HCT116 (cell line): Measurements from ENCODE around the gene GNB1. TPM values are rescaled to one million over a fixed set of nuclear protein-coding genes. Genes with fewer than 3 reads are reported as not detected.

ENCODE experiments used
- ATAC-seq: fragments of 200-7000 bp; cut with Tn5 transposase; 2 replicates; pipeline ENCODE4 v1.9.1; 2020; ENCODE audit warnings: mild to moderate bottlenecking, moderate library complexity
- BruUV-seq: library from RNA; stranded (reverse); fragments of 400-500 nt; replicated peaks from 2 replicates; lab custom pipeline; 2021; lab: Mats Ljungman, UMichigan
- CTCF ChIA-PET: fragments of 300-600 bp; sonication (Branson Sonifier 250); formaldehyde crosslinking; loops from one replicate; lab custom pipeline; 2021; ENCODE audit warnings: antibody characterized with exemption; lab: Charles Lee
- POLR2A ChIA-PET: fragments of 300-600, 350-600 bp; sonication (Branson Sonifier 250); formaldehyde crosslinking; loops from one replicate; lab custom pipeline; 2021; ENCODE audit warnings: antibody characterized with exemption; lab: Charles Lee
- RAD21 ChIA-PET, 2 experiments: fragments of 300-600 bp; sonication (Branson Sonifier 250); formaldehyde crosslinking; loops; one replicate each; lab custom pipeline; 2023; ENCODE audit warnings: low total read pairs in 2 of 2; ENCODE audit not compliant: uncharacterized antibody in 2 of 2, unreplicated experiment in 2 of 2, low non-redundant PET in 1 of 2; lab: Charles Lee
- DNase-seq: peaks from one replicate; pipeline ENCODE4 v3.0.0-alpha.2; 2010; ENCODE audit warnings: low read depth, low spot score
- H2AFZ ChIP-seq: fragments of 200-600 bp; shearing (Covaris generic), sonication (generic); 2 replicates; pipeline ENCODE4 v1.6.1; 2017; ENCODE audit warnings: low read depth, mixed run types, mixed read lengths, antibody characterized with exemption, low read length; ENCODE audit not compliant: poor library complexity, severe bottlenecking
- H3K27ac ChIP-seq: 2 replicates; pipeline ENCODE4 v1.5.1; 2012; ENCODE audit warnings: low read depth, low read length
- H3K27me3 ChIP-seq: fragments of 200-600 bp; sonication (generic); 2 replicates; pipeline ENCODE4 v1.6.1; 2016; ENCODE audit warnings: mixed run types, low read length, mixed read lengths; ENCODE audit not compliant: insufficient read depth
- H3K36me3 ChIP-seq, 2 experiments: fragments of 200-500 bp in 1 of 2; fragments of 200-600 bp in 1 of 2; sonication (Bioruptor generic) in 1 of 2; sonication (generic) in 1 of 2; 2 replicates each; pipeline versions ENCODE4 v1.5.1 to v1.6.1; 2014 to 2016; ENCODE audit warnings: low read length in 2 of 2, inconsistent platforms in 1 of 2, mixed read lengths in 1 of 2, mixed run types in 1 of 2; ENCODE audit not compliant: insufficient read depth in 2 of 2, control insufficient read depth in 1 of 2
- H3K4me1 ChIP-seq, 2 experiments: fragments of 200-600 bp in 1 of 2; sonication (generic) in 1 of 2; 2 replicates each; pipeline versions ENCODE4 v1.5.1 to v1.6.1; 2012 to 2017; ENCODE audit warnings: low read length in 2 of 2, inconsistent platforms in 1 of 2, mild to moderate bottlenecking in 1 of 2, mixed read lengths in 1 of 2, mixed run types in 1 of 2, moderate library complexity in 1 of 2; ENCODE audit not compliant: insufficient read depth in 2 of 2, control insufficient read depth in 1 of 2
- H3K4me2 ChIP-seq: fragments of 200-600 bp; sonication (generic); 2 replicates; pipeline ENCODE4 v1.6.1; 2017; ENCODE audit warnings: mixed run types, low read length, mixed read lengths
- H3K4me3 ChIP-seq, 2 experiments: fragments of 200-600 bp in 1 of 2; sonication (generic) in 1 of 2; replicated peaks in 1 of 2; 2 replicates each; pipeline ENCODE4 v1.5.1; 2011 to 2016; ENCODE audit warnings: low read length in 2 of 2, control low read depth in 1 of 2, low read depth in 1 of 2, mild to moderate bottlenecking in 1 of 2, mixed read lengths in 1 of 2, mixed run types in 1 of 2
- H3K79me2 ChIP-seq: fragments of 200-600 bp; sonication (generic); 2 replicates; pipeline ENCODE4 v1.6.1; 2017; ENCODE audit warnings: mild to moderate bottlenecking, mixed run types, low read length, moderate library complexity, mixed read lengths; ENCODE audit not compliant: insufficient read depth
- H3K9ac ChIP-seq: fragments of 200-600 bp; sonication (generic); 2 replicates; pipeline ENCODE4 v1.6.1; 2016; ENCODE audit warnings: low read length, mixed read lengths
- H3K9me2 ChIP-seq: fragments of 200-600 bp; sonication (generic), shearing (Covaris generic); 2 replicates; pipeline ENCODE4 v1.6.1; 2017; ENCODE audit warnings: mixed run types, mild to moderate bottlenecking, moderate library complexity; ENCODE audit not compliant: insufficient read depth
- H3K9me3 ChIP-seq, 2 experiments: fragments of 200-500 bp in 1 of 2; fragments of 200-600 bp in 1 of 2; sonication (Bioruptor generic) in 1 of 2; sonication (generic) in 1 of 2; 2 replicates each; pipeline ENCODE4 v1.6.1; 2014 to 2017; ENCODE audit warnings: low read length in 2 of 2, mixed read lengths in 2 of 2, inconsistent platforms in 1 of 2, low read depth in 1 of 2, mild to moderate bottlenecking in 1 of 2, mixed run types in 1 of 2, moderate library complexity in 1 of 2; ENCODE audit not compliant: control insufficient read depth in 1 of 2, insufficient read depth in 1 of 2
- H4K20me1 ChIP-seq: fragments of 200-600 bp; sonication (generic), shearing (Covaris generic); 2 replicates; pipeline ENCODE4 v1.6.1; 2017; ENCODE audit warnings: mixed run types, mild to moderate bottlenecking, moderate library complexity; ENCODE audit not compliant: insufficient read depth
- CBX3 ChIP-seq: IDR thresholded peaks from 2 replicates; pipeline ENCODE4 v1.6.1; 2012; ENCODE audit warnings: low read depth
- CEBPB ChIP-seq: IDR thresholded peaks from 2 replicates; pipeline ENCODE4 v1.6.1; 2012; ENCODE audit warnings: low read depth
- CTCF ChIP-seq, 3 experiments: fragments of 200-600 bp in 1 of 3; sonication (generic) in 1 of 3; IDR thresholded peaks in 2 of 3; conservative IDR thresholded peaks in 1 of 3; 2 replicates each; pipeline ENCODE4 v1.5.1; 2012 to 2017; ENCODE audit warnings: low read depth in 2 of 3, low read length in 2 of 3, antibody characterized with exemption in 1 of 3, borderline replicate concordance in 1 of 3, control low read depth in 1 of 3, mild to moderate bottlenecking in 1 of 3, mixed read lengths in 1 of 3, mixed run types in 1 of 3, moderate library complexity in 1 of 3; ENCODE audit not compliant: insufficient read depth in 1 of 3
- EGR1 ChIP-seq: IDR thresholded peaks from 2 replicates; pipeline ENCODE4 v1.6.1; 2012; ENCODE audit warnings: low read depth
- ELF1 ChIP-seq: IDR thresholded peaks from 2 replicates; pipeline ENCODE4 v1.6.1; 2012; ENCODE audit warnings: low read depth, borderline replicate concordance
- EZH2 ChIP-seq: fragments of 200-600 bp; sonication (generic); IDR thresholded peaks from 2 replicates; pipeline ENCODE4 v1.6.1; 2017; ENCODE audit warnings: antibody characterized with exemption, mixed run types
- FOSL1 ChIP-seq: IDR thresholded peaks from 2 replicates; pipeline ENCODE4 v1.6.1; 2012; ENCODE audit warnings: low read depth
- JUND ChIP-seq: IDR thresholded peaks from 2 replicates; pipeline ENCODE4 v1.6.1; 2012
- MAX ChIP-seq: IDR thresholded peaks from 2 replicates; pipeline ENCODE4 v1.6.1; 2012
- RAD21 ChIP-seq: IDR thresholded peaks from 2 replicates; pipeline ENCODE4 v1.6.1; 2012; ENCODE audit warnings: low read depth, mild to moderate bottlenecking
- SIN3A ChIP-seq: IDR thresholded peaks from 2 replicates; pipeline ENCODE4 v1.6.1; 2012; ENCODE audit warnings: low read depth
- SRF ChIP-seq: IDR thresholded peaks from 2 replicates; pipeline ENCODE4 v1.6.1; 2012; ENCODE audit warnings: low read depth
- TCF7L2 ChIP-seq: IDR thresholded peaks from 2 replicates; pipeline ENCODE4 v1.7.0; 2011; ENCODE audit warnings: borderline replicate concordance, inconsistent platforms; ENCODE audit not compliant: insufficient read depth, insufficient read length; ENCODE audit errors: extremely low read depth
- ZBTB33 ChIP-seq: IDR thresholded peaks from 2 replicates; pipeline ENCODE4 v1.6.1; 2011; ENCODE audit warnings: mild to moderate bottlenecking, low read length, moderate library complexity; ENCODE audit not compliant: insufficient replicate concordance; ENCODE audit errors: extremely low read depth
- ZFX ChIP-seq: fragments of 450-650 bp; IDR thresholded peaks from 2 replicates; pipeline ENCODE4 v1.6.1; 2017
- intact Hi-C: fragments of 100-400 bp; cut with micrococcal nuclease; formaldehyde crosslinking; loops from 2 replicates; pipeline ENCODE4 v1.10.0; 2022
- total RNA-seq: library from RNA; stranded (reverse); gene quantifications from one replicate; pipeline ENCODE4 v1.2.1, GENCODE V29; 2021; ENCODE audit not compliant: unreplicated experiment

The GNB1 gene
- total RNA-seq, 1 experiment from 2014 or later: 371 TPM

GRCh38 chr1:1825217-1825616 lies 65.7 kb downstream of the GNB1 start:
- Histone ChIP-seq H2AFZ (no peak overlapping the region), H3K4me2 (no peak overlapping the region), H3K9ac (no peak overlapping the region), H3K9me2 (no peaks in the 10 kb centered on the region), H4K20me1 (peaks cover 6% of the 10 kb centered on the region; the same call in 1 of the 2 replicates), H3K4me1 (peaks cover 6 to 13% of the 10 kb centered on the region in 2 experiments; a peak in 3 of 4 replicates), H3K4me3 (no peak overlapping the region), H3K27me3 (no peaks in the 10 kb centered on the region), H3K27ac (no peak overlapping the region), H3K36me3 (peaks cover 8 to 19% of the 10 kb centered on the region in 2 experiments), H3K9me3 (no peaks in the 10 kb centered on the region), H3K79me2 (peaks cover 85% of the 10 kb centered on the region)
- no peak for TF ChIP-seq RAD21
- no peak for TF ChIP-seq SRF
- no peak for TF ChIP-seq TCF7L2
- TF ChIP-seq SIN3A: no peak
- no peak for TF ChIP-seq EZH2
- DNase-seq: no peak
- CTCF ChIA-PET: no interaction called here
- POLR2A ChIA-PET: no interaction called here
- intact Hi-C loops: no loop called here
- ATAC-seq: no peak
- BruUV-seq: no TSS peak
- RAD21 ChIA-PET: no interaction called here

GRCh38 chr1:1819762-1820161 lies 71.1 kb downstream of the GNB1 start:
- no peak overlapping the region for H3K4me3 ChIP-seq
- ChIA-PET RAD21 (no interaction called here), CTCF (no interaction called here), POLR2A (no interaction called here)
- no peak overlapping the region for H3K4me2 ChIP-seq
- H3K79me2 ChIP-seq: peaks cover 58% of the 10 kb centered on the region
- H4K20me1 ChIP-seq: no peaks in the 10 kb centered on the region; the same call in 1 of the 2 replicates
- no peak overlapping the region for H3K9ac ChIP-seq
- no peak for DNase-seq
- no peak overlapping the region for H3K27ac ChIP-seq
- H3K9me3 ChIP-seq: no peaks in the 10 kb centered on the region
- TF ChIP-seq MAX: no peak
- TF ChIP-seq ZFX: no peak
- no peak for TF ChIP-seq CTCF (IDR thresholded peaks at IDR 0.05 in 2 of 3, conservative IDR thresholded peaks at IDR 0.05 in 1 of 3; ENCODE audit: borderline replicate concordance in 1 of 3, insufficient read depth in 1 of 3, low read depth in 2 of 3, low read length in 2 of 3)
- TF ChIP-seq EGR1: no peak
- no peak for TF ChIP-seq ZBTB33
- no peak for TF ChIP-seq CEBPB
- no peak for TF ChIP-seq TCF7L2
- TF ChIP-seq ELF1: no peak
- no peak for TF ChIP-seq JUND
- TF ChIP-seq FOSL1: no peak
- TF ChIP-seq CBX3: no peak
- no peak for TF ChIP-seq SIN3A
- ATAC-seq: no peak
- intact Hi-C loops: no loop called here
- no peaks in the 10 kb centered on the region for H3K9me2 ChIP-seq
- BruUV-seq: no TSS peak
- peaks cover 23 to 24% of the 10 kb centered on the region in 2 experiments for H3K36me3 ChIP-seq
- no peaks in the 10 kb centered on the region for H3K27me3 ChIP-seq
- H2AFZ ChIP-seq: no peak overlapping the region
- no peaks in the 10 kb centered on the region for H3K4me1 ChIP-seq
